Measurements from ENCODE around the gene IL23A. TPM values are rescaled to one million over a fixed set of nuclear protein-coding genes. Genes with fewer than 3 reads are reported as not detected.

IL23A gene
- total RNA-seq (2014; rRNA removed; shearing (Covaris generic)): 1.3 and 5.3 TPM in 2 replicates

DNA sequence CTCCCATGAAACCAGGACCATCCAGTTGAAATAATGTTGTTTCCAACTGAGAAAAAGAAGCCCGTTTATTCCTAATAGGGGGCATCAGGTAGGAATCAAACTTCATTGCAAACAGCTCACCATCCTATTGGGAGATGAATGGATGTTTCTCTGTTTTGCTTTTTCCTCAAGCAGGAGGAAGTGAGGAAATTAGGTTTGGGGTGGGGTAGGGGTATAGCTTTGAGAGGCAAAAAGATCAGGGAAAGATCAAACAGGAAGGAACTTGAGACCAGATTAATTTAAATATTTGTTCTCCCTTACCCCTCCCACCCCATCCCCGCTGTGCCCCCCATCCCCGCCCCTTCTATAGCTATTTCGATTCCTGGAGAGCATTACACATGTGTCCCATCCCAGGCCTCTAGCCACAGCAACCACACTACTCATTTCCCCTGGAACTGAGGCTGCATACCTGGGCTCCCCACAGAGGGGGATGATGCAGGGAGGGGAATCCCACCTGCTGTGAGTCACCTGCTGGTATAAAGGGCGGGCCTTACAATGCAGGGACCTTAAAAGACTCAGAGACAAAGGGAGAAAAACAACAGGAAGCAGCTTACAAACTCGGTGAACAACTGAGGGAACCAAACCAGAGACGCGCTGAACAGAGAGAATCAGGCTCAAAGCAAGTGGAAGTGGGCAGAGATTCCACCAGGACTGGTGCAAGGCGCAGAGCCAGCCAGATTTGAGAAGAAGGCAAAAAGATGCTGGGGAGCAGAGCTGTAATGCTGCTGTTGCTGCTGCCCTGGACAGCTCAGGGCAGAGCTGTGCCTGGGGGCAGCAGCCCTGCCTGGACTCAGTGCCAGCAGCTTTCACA is at the start of gene IL23A:
Gene IL23A (plus strand): TSS at position 577 of the 850 bp plus-strand sequence. CDS start 161 bp downstream, at position 738.
- in situ Hi-C loops (cut with HindIII; ENCODE audit: low sequenced_read_pairs): no loop called here
- no peak for DNase-seq (ENCODE audit: low spot score)

DNA sequence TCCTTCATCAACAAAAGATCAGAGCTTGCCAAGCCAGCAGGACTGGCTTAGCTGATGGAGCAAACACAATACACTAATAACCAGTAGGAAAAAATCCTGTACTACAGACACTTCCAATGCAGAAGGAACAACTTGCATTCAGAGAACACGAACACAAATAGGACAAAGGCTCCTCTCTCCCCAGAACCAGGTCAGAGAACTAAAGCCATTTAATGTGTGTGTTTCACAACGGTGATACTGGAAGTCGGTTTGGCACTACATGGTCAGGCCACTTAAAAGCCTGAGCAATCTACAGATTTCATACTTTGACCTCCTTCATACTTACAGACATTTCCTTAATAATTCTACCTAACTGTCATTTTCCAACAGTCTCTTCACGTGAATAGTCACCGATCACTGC is 44.9 kb upstream of the IL23A start:
- no peak for DNase-seq (ENCODE audit: low spot score)
- in situ Hi-C loops (cut with HindIII; ENCODE audit: low sequenced_read_pairs): loop anchor here (10.0 kb wide), 1 partner anchor 89 kb away; no protein-coding TSS in a partner anchor

GRCh38 chr12:56296295-56296694 is 42.4 kb upstream of the IL23A start:
- in situ Hi-C loops (cut with HindIII; ENCODE audit: low sequenced_read_pairs): loop anchor here (10.0 kb wide), 1 partner anchor 91 kb away; no protein-coding TSS in a partner anchor
- DNase-seq (ENCODE audit: low spot score): no peak

- in situ Hi-C loops (cut with HindIII; ENCODE audit: low sequenced_read_pairs): loop anchor here (10.0 kb wide), 1 partner anchor 93 kb away; no protein-coding TSS in a partner anchor
Measured at GRCh38 chr12:56297400-56297799, 41.3 kb upstream of the IL23A start.

GRCh38 chr12:56298828-56299227 is 39.9 kb upstream of the IL23A start:
- in situ Hi-C loops (cut with HindIII; ENCODE audit: low sequenced_read_pairs): loop anchor here (10.0 kb wide), 1 partner anchor 94 kb away; no protein-coding TSS in a partner anchor

More at GRCh38 chr12:56297400-56297799, 41.3 kb upstream of the IL23A start:
- no peak for DNase-seq (ENCODE audit: low spot score)

GRCh38 chr12:56299308-56299852 is 39.3 kb upstream of the IL23A start:
- in situ Hi-C loops (cut with HindIII; ENCODE audit: low sequenced_read_pairs): loop anchor here (10.0 kb wide), 1 partner anchor 95 kb away; no protein-coding TSS in a partner anchor
- peak; percentile 35 for DNase-seq (ENCODE audit: low spot score)

More at GRCh38 chr12:56298828-56299227, 39.9 kb upstream of the IL23A start:
- no peak for DNase-seq (ENCODE audit: low spot score)

GRCh38 chr12:56299853-56300643 is 38.6 kb upstream of the IL23A start, which contains the start of gene CS:
TSS of gene CS (minus strand) at chr12:56300330. CDS start at chr12:56300201, 129 bp downstream.
- in situ Hi-C loops (cut with HindIII; ENCODE audit: low sequenced_read_pairs): loop anchor here (10.0 kb wide), 1 partner anchor 95 kb away; no protein-coding TSS in a partner anchor

GRCh38 chr12:56300644-56301464 is 37.8 kb upstream of the IL23A start:
- no peak for DNase-seq (ENCODE audit: low spot score)
- in situ Hi-C loops (cut with HindIII; ENCODE audit: low sequenced_read_pairs): no loop called here

More at GRCh38 chr12:56299853-56300643, 38.6 kb upstream of the IL23A start, which contains the start of gene CS:
- DNase-seq (ENCODE audit: low spot score): peak; percentile 99

DNA sequence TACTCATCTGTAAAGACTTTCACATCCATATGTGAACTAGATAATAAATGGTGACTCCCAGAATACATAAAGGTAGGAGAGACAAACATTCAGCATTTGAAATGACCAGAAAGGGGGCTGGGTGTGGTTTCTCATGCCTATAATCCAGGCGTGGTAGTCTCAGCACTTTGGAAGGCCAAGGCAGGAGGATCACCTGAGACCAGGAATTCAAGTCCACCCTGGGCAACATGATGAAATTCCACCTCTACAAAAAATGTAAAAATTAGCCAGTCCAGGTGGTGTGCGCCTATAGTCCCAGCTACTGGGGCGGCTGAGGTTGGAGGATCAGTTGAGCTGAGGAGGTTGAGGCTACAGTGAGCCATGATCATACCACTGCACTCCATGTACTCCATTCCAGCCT is 34.4 kb upstream of the IL23A start:
- in situ Hi-C loops (cut with HindIII; ENCODE audit: low sequenced_read_pairs): no loop called here
- no peak for DNase-seq (ENCODE audit: low spot score)

DNA sequence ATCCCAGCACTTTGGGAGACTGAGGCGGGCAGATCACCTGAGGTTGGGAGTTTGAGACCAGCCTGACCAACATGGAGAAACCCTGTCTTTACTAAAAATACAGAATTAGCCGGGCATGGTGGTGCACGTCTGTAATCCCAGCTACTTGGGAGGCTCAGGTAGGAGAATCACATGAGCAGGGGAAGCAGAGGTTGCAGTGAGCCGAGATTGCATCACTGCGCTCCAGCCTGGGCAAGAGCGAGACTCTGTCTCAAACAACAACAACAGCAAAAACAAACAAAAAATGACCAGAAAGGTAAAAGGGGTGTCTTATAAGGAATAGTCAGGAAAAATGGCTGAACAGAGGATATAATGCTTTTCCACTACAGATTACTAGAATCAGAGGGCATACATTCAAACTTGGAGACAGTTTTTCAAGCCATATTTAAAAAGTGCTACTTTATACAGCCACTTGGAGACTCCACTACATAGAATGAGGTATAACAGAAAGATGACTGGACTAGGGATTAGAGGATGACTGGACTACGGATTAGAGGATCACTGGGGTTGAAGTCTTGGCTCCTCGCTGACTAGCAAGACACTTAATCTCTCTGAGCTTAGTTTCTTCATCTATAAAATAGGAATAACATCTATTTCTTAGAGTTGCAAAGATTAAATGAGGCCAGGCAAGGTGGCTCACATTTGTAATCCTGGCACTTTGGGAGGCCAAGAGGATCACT is 33.7 kb upstream of the IL23A start:
- in situ Hi-C loops (cut with HindIII; ENCODE audit: low sequenced_read_pairs): no loop called here
- no peak for DNase-seq (ENCODE audit: low spot score)

- DNase-seq (ENCODE audit: low spot score): no peak
- in situ Hi-C loops (cut with HindIII; ENCODE audit: low sequenced_read_pairs): no loop called here
Measured at GRCh38 chr12:56307221-56307965, 31.3 kb upstream of the IL23A start.

- DNase-seq (ENCODE audit: low spot score): no peak
Measured at GRCh38 chr12:56308714-56309113, 30.0 kb upstream of the IL23A start.

DNA sequence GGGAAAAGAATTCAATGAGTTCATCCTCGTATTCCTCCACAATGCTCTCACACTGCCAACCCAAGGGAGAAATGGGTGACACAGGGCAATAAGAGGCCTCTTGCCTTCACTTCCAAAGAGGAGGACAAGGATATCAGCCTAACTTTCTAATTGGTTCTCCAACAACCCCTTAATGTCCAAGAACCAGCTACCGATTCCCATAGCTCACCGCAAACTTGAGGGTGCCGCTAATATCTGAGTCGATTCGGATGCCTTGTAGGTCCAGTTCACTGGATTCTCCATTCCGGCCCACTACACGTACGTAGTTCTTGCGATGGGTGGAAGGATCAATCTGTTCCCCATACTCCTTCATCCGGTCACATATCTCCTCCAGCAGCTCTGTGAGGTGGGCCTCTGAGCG is 27.7 kb upstream of the IL23A start:
- in situ Hi-C loops (cut with HindIII; ENCODE audit: low sequenced_read_pairs): no loop called here
- no peak for DNase-seq (ENCODE audit: low spot score)

More at GRCh38 chr12:56308714-56309113, 30.0 kb upstream of the IL23A start:
- in situ Hi-C loops (cut with HindIII; ENCODE audit: low sequenced_read_pairs): no loop called here

- no peak for DNase-seq (ENCODE audit: low spot score)
- in situ Hi-C loops (cut with HindIII; ENCODE audit: low sequenced_read_pairs): no loop called here
Measured at GRCh38 chr12:56315249-56315621, 23.4 kb upstream of the IL23A start.

DNA sequence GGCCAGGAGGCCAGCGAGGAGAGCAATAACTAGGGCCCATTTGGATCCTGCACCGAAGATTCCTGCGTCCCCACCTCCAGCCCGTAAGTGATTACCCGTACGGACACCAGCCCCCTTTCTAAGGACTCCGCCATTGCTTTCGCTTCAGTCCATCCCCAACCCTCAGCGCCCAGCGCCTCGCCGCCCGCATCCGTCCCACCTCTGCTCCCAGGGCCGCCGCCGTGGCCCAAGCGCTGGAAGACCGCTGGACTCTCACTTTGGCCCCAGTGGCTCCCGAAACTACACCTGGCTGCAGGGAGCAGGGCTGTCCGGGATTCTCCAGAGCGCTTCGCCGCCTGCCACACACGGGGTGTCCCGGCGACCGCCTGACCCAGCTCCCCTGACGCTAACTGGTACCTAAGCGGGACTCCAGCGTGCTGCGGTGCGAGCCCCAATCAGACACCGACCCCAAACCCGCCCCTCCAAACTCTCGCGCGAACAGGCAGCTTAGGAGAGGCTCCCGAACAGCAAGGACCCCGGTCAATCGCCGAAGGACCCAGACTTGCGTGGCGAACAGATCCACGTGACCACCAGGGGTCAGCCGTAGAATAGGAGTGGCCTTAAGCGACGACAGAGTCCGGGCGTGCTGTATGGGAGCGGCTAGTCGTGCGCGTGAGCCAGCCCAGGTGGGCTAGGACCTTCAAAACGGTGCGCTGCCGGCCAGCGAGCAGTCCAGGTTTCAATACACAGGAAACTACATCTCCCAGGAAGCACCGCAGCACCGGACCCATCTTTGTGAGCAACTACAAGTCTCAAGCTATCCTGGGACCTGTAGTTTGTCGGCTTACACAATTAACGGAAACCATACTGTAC is 22.8 kb upstream of the IL23A start, which contains the start of gene CNPY2:
Gene CNPY2 (minus strand): TSS at position 367 of the 852 bp plus-strand sequence. CDS start 771 bp downstream, outside the sequence.
- in situ Hi-C loops (cut with HindIII; ENCODE audit: low sequenced_read_pairs): no loop called here
- DNase-seq (ENCODE audit: low spot score): peak; percentile 98

- in situ Hi-C loops (cut with HindIII; ENCODE audit: low sequenced_read_pairs): no loop called here
- no peak for DNase-seq (ENCODE audit: low spot score)
Measured at GRCh38 chr12:56317675-56318074, 21.0 kb upstream of the IL23A start.

Measured in G401 (cell line).